ENCODE data around the gene TMEM192. TPM values are rescaled to one million over a fixed set of nuclear protein-coding genes. Genes with fewer than 3 reads are reported as not detected.

Gene TMEM192
- total and polyA plus RNA-seq, 2 of the 4 experiments (the other 2 are of a cell fraction) = 7.7 to 17.2 TPM

DNA sequence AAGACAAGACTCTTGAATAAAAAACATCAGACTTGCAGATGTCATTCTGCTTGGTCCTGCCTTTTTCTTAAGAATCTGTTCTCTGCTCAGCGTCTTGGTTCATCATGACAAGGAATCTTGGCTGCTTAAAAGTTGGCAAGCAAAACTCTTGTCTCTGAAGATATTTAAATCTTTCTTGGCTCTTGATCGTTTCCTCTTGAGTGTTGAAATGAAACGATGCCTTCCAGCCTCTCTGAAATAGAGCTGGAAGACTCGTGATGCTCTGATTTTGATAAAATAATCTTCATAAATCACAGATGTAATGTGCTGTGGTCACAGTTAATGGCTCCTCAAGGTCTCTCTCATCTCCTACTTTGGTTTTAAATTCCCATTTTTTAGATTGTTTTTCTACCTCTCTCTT lies 39.9 kb upstream of the TMEM192 start:
- Histone ChIP-seq H2BK15ac (ENCODE audit: low read depth, low read length) (no peak overlapping the region), H3K79me1 (ENCODE audit: low read depth in 1 of 2, low read length in 2 of 2) (no peaks in the 10 kb centered on the region), H2BK120ac (ENCODE audit: low read depth, low read length) (no peak overlapping the region), H3K9me1 (ENCODE audit: insufficient read depth, low read length) (no peaks in the 10 kb centered on the region), H2AK9ac (replicated peaks; ENCODE audit: low read depth, low read length, poor library complexity) (no peak overlapping the region), H4K8ac (ENCODE audit: low read depth in 2 of 2, low read length in 2 of 2) (no peak overlapping the region), H3K14ac (replicated peaks; ENCODE audit: low read depth, low read length) (no peak overlapping the region), H3K56ac (ENCODE audit: extremely low read depth, insufficient read depth, low read length) (no peak overlapping the region), H3K9me3 (ENCODE audit: control insufficient read depth, insufficient read depth, low read length) (no peaks in the 10 kb centered on the region), H3K23ac (ENCODE audit: low read depth, low read length) (no peak overlapping the region), H2AK5ac (ENCODE audit: low read depth, low read length) (no peak overlapping the region), H2AFZ (replicated peaks; ENCODE audit: low read length, poor library complexity) (no peak overlapping the region), H3K9ac (ENCODE audit: low read depth, low read length) (no peak overlapping the region), H2BK20ac (ENCODE audit: low read depth, low read length) (no peak overlapping the region), H4K20me1 (ENCODE audit: insufficient read depth, low read length) (no peaks in the 10 kb centered on the region), H3K4me2 (ENCODE audit: low read depth, low read length) (no peak overlapping the region), H3K27ac (ENCODE audit: insufficient read depth, low read length) (no peak overlapping the region), H3K36me3 (ENCODE audit: control insufficient read depth, insufficient read depth, low read length) (no peaks in the 10 kb centered on the region), H4K5ac (ENCODE audit: low read depth, low read length) (no peak overlapping the region), H4K91ac (ENCODE audit: insufficient read depth, low read depth, low read length) (no peak overlapping the region), H3K4ac (ENCODE audit: low read depth, low read length) (no peak overlapping the region), H3K4me3 (ENCODE audit: insufficient read depth, low read depth, low read length) (no peak overlapping the region), H3K4me1 (ENCODE audit: control insufficient read depth, insufficient read depth, low read length) (no peaks in the 10 kb centered on the region), H2BK5ac (ENCODE audit: low read depth, low read length, poor library complexity, severe bottlenecking) (no peak overlapping the region), H3K18ac (ENCODE audit: low read depth, low read length) (no peak overlapping the region), H3K27me3 (ENCODE audit: control insufficient read depth, insufficient read depth, low read length) (no peaks in the 10 kb centered on the region)
- ChIA-PET CTCF (no interaction called here), POLR2A (ENCODE audit: unreplicated experiment) (no interaction called here)
- BruUV-seq (replicated peaks) = no TSS peak
- in situ Hi-C loops (cut with MboI; ENCODE audit: low sequenced_read_pairs) (no loop called here), dilution Hi-C loops (cut with HindIII; ENCODE audit: low sequenced_read_pairs, unreplicated experiment) (no loop called here), intact Hi-C loops (cut with micrococcal nuclease) (no loop called here)
- TF ChIP-seq, protein P1, sequence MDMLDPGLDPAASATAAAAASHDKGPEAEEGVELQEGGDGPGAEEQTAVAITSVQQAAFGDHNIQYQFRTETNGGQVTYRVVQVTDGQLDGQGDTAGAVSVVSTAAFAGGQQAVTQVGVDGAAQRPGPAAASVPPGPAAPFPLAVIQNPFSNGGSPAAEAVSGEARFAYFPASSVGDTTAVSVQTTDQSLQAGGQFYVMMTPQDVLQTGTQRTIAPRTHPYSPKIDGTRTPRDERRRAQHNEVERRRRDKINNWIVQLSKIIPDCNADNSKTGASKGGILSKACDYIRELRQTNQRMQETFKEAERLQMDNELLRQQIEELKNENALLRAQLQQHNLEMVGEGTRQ (IDR thresholded peaks at IDR 0.05; ENCODE audit: low read depth, low read length) = no peak
- TF ChIP-seq POLR2A (IDR thresholded peaks at IDR 0.05; ENCODE audit: low read depth, low read length) (no peak), MAFK (IDR thresholded peaks at IDR 0.05; ENCODE audit: low read depth, low read length) (no peak), CEBPB (IDR thresholded peaks at IDR 0.05; ENCODE audit: low read depth, low read length) (no peak), BHLHE40 (IDR thresholded peaks at IDR 0.05; ENCODE audit: low read depth, low read length) (no peak), CHD1 (IDR thresholded peaks at IDR 0.05; ENCODE audit: low read depth, low read length) (no peak), MAZ (IDR thresholded peaks at IDR 0.05; ENCODE audit: borderline replicate concordance, low read depth, low read length) (no peak), RCOR1 (IDR thresholded peaks at IDR 0.05; ENCODE audit: insufficient replicate concordance, low read length) (no peak), RAD21 (IDR thresholded peaks at IDR 0.05; ENCODE audit: low read length) (no peak), RFX5 (IDR thresholded peaks at IDR 0.05; ENCODE audit: low read depth, low read length) (no peak)
- TF ChIP-seq, protein P2, sequence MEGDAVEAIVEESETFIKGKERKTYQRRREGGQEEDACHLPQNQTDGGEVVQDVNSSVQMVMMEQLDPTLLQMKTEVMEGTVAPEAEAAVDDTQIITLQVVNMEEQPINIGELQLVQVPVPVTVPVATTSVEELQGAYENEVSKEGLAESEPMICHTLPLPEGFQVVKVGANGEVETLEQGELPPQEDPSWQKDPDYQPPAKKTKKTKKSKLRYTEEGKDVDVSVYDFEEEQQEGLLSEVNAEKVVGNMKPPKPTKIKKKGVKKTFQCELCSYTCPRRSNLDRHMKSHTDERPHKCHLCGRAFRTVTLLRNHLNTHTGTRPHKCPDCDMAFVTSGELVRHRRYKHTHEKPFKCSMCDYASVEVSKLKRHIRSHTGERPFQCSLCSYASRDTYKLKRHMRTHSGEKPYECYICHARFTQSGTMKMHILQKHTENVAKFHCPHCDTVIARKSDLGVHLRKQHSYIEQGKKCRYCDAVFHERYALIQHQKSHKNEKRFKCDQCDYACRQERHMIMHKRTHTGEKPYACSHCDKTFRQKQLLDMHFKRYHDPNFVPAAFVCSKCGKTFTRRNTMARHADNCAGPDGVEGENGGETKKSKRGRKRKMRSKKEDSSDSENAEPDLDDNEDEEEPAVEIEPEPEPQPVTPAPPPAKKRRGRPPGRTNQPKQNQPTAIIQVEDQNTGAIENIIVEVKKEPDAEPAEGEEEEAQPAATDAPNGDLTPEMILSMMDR (conservative IDR thresholded peaks at IDR 0.05; ENCODE audit: low read depth, low read length) = no peak
- TF ChIP-seq, protein P3, sequence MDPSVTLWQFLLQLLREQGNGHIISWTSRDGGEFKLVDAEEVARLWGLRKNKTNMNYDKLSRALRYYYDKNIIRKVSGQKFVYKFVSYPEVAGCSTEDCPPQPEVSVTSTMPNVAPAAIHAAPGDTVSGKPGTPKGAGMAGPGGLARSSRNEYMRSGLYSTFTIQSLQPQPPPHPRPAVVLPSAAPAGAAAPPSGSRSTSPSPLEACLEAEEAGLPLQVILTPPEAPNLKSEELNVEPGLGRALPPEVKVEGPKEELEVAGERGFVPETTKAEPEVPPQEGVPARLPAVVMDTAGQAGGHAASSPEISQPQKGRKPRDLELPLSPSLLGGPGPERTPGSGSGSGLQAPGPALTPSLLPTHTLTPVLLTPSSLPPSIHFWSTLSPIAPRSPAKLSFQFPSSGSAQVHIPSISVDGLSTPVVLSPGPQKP (IDR thresholded peaks at IDR 0.05; ENCODE audit: borderline replicate concordance, low read depth, low read length) = no peak
- DNase-seq (no peak), ATAC-seq (ENCODE audit: low read depth) (no peak)
- no CpG with 5 or more reads among the region's 4 CpGs for WGBS, 2 experiments (ENCODE audit: extremely low coverage in 2 of 2, insufficient read length in 1 of 2)

Measured in IMR-90 (cell line).